GM19463 (cell line): ENCODE measurements around the gene GFOD1.
"Not testable (repeated sequence)": the region's sequence is repeated elsewhere in the genome, so short reads cannot be mapped to it uniquely, and the experiment has no call there.

Experiments
- ATAC-seq: cut with Tn5 transposase; IDR thresholded peaks from one replicate; pipeline ENCODE4 v1.9.1; 2021; ENCODE audit warnings: mild to moderate bottlenecking, moderate library complexity; ENCODE audit not compliant: unreplicated experiment

GFOD1 gene

GRCh38 chr6:13407709-13408695 lies 79.4 kb downstream of the GFOD1 start:
- no peak for ATAC-seq

GRCh38 chr6:13407368-13407708 lies 80.1 kb downstream of the GFOD1 start:
- no peak for ATAC-seq

GRCh38 chr6:13406781-13407180 lies 80.6 kb downstream of the GFOD1 start:
- ATAC-seq = no peak

- no peak for ATAC-seq
Observed at GRCh38 chr6:13405961-13406477, 81.4 kb downstream of the GFOD1 start.

GRCh38 chr6:13404892-13405254 lies 82.5 kb downstream of the GFOD1 start:
- ATAC-seq = no peak

GRCh38 chr6:13404228-13404891 lies 83.0 kb downstream of the GFOD1 start:
- no peak for ATAC-seq

GRCh38 chr6:13402711-13403110 lies 84.7 kb downstream of the GFOD1 start:
- ATAC-seq = no peak

GRCh38 chr6:13400772-13401171 lies 86.6 kb downstream of the GFOD1 start:
- ATAC-seq = peak; percentile 41

GRCh38 chr6:13398421-13398994 lies 88.9 kb downstream of the GFOD1 start:
- no peak for ATAC-seq

GRCh38 chr6:13398069-13398381 lies 89.4 kb downstream of the GFOD1 start:
- ATAC-seq = no peak

- ATAC-seq = peak; percentile 80
Observed at GRCh38 chr6:13397359-13398068, 89.9 kb downstream of the GFOD1 start.

- no peak for ATAC-seq
Observed at GRCh38 chr6:13396241-13396792, 91.1 kb downstream of the GFOD1 start.

GRCh38 chr6:13395272-13396237 lies 91.8 kb downstream of the GFOD1 start:
- ATAC-seq = no peak

GRCh38 chr6:13392462-13392861 lies 94.9 kb downstream of the GFOD1 start:
- no peak for ATAC-seq

GRCh38 chr6:13391537-13391936 lies 95.9 kb downstream of the GFOD1 start:
- ATAC-seq = no peak

GRCh38 chr6:13390658-13391057 lies 96.7 kb downstream of the GFOD1 start:
- no peak for ATAC-seq

- not testable (repeated sequence) for ATAC-seq
Observed at GRCh38 chr6:13389237-13389636, 98.2 kb downstream of the GFOD1 start.

- not testable (repeated sequence) for ATAC-seq
Observed at GRCh38 chr6:13388769-13389168, 98.6 kb downstream of the GFOD1 start.

- ATAC-seq = no peak
Observed at GRCh38 chr6:13384966-13385365, 102.4 kb downstream of the GFOD1 start.

- no peak for ATAC-seq
Observed at GRCh38 chr6:13384506-13384905, 102.9 kb downstream of the GFOD1 start.
